Stimulated activated effector memory CD8-positive, alpha-beta T cell treated with anti-CD3 and anti-CD28 coated beads, Interleukin-12 subunit alpha, Interleukin-12 subunit beta, amount 100 ng/mL, for 72 hours (primary cell): ENCODE measurements around the gene TIFAB.
A peak's percentile ranks its signal among the peaks of the same experiment; 100 is the strongest.

Experiments
- ATAC-seq: fragments of 150-1000 bp; cut with Tn5 transposase; 2 replicates; pipeline ENCODE4 v1.10.0; 2021
- DNase-seq, 2 donors: peaks; one replicate each; pipeline ENCODE4 v3.0.0; 2021 to 2022; ENCODE audit warnings: low spot score in 2 of 2
- H3K27ac Mint-ChIP-seq: one replicate; pipeline ENCODE4 v1.8.0; 2022; ENCODE audit warnings: mild to moderate bottlenecking, mixed read lengths
- H3K36me3 Mint-ChIP-seq: one replicate; pipeline ENCODE4 v1.8.0; 2022; ENCODE audit warnings: mild to moderate bottlenecking, mixed read lengths
- H3K4me1 Mint-ChIP-seq: one replicate; pipeline ENCODE4 v1.8.0; 2022; ENCODE audit warnings: mixed read lengths
- H3K4me3 Mint-ChIP-seq: one replicate; pipeline ENCODE4 v1.8.0; 2022; ENCODE audit warnings: mild to moderate bottlenecking, mixed read lengths
- H3K9me3 Mint-ChIP-seq: one replicate; pipeline ENCODE4 v1.8.0; 2022; ENCODE audit warnings: mixed read lengths

Gene TIFAB

GRCh38 chr5:135443161-135443960, 8.8 kb downstream of the TIFAB start:
- Mint-ChIP-seq H3K4me3 (no peak overlapping the region), H3K9me3 (no peaks in the 10 kb centered on the region), H3K36me3 (no peaks in the 10 kb centered on the region), H3K27ac (no peak overlapping the region), H3K4me1 (no peaks in the 10 kb centered on the region)
- DNase-seq (no peak), ATAC-seq (no peak)

DNA sequence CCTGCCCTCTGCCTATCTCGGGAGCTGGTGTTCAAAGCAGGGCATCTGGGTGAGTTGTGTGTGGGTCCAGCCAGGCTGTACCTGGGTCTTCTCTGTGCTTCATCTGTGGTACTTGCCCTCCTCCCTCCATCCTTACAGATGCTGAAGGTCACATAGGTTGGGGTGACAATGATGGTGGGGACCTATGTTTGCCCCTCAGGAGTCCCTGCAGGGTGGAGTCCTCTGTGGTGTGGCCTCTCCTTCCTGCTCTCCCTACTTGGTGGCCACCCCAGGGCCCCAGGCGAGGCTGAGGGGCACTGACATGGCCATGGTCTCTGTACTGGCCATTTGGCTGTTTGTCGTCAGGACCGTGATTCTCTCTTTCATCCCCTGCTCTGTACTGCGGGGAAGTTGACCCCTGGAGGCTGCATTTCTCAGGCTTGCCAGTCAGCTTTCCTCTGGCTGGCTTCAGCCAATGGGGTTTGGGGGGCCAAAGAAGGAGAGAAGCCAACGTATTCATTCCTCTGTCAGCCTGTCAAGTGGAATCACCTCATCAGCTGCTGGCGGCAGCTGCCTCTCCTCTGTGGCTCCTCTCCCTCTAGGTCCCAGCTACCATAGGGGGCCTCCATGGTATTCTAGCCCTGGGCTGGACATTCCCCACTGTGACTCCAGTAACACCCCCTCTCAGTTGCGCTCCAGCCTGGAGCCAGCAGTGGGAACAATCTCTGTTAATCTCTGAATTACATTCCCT, 9.6 kb downstream of the TIFAB start:
- H3K4me3 Mint-ChIP-seq: no peak overlapping the region
- H3K36me3 Mint-ChIP-seq: no peaks in the 10 kb centered on the region
- ATAC-seq (no peak), DNase-seq (no peak)
- no peaks in the 10 kb centered on the region for H3K9me3 Mint-ChIP-seq
- H3K4me1 Mint-ChIP-seq: no peaks in the 10 kb centered on the region
- H3K27ac Mint-ChIP-seq: no peak overlapping the region

DNA sequence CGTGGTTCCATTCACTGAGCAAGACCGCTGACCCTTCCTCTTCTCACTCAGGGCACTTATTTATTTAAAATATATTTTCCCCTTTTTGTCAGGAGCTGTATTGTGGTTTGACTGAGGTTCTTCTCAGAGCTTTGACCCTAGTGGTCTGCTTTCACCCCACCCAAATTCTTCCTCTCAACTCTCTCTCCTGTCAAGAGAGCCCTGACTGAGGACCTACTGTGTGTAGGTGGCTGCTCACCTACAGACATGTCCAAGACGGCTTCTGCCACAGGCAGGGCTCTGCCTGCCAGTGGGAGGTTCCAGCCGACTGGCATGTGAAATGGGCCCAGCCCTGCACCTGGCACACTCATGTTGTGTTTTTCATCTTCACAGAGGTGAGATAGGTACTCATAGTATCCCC, 10.2 kb downstream of the TIFAB start:
- H3K27ac Mint-ChIP-seq: no peak overlapping the region
- ATAC-seq (no peak), DNase-seq (peak in 1 of 2 donors; percentile 37)
- H3K9me3 Mint-ChIP-seq: no peaks in the 10 kb centered on the region
- H3K4me3 Mint-ChIP-seq: no peak overlapping the region
- H3K36me3 Mint-ChIP-seq: no peaks in the 10 kb centered on the region
- no peaks in the 10 kb centered on the region for H3K4me1 Mint-ChIP-seq

DNA sequence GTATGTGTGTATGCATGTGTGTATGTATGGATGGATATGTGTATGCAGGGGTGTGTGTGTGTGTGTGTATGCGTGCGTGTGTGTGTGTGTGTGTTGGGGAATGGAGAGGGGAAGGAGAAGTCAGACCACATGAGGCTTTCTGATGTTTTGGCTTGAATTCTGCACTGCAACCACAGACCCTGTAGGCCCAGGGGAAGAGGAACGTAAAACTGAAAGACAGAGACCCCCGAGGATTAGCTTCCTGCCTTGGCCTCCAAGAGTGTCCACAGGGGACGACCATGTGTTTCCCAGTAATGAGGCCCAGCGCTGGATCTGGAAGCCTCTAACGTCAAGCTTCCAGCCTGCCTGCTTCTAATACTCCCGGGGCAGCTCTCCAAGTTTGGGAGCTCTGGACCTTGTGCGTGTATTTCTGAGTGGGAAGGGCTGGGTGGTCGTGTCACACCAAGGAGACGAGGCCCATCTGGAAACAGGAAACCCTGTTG, 10.8 kb downstream of the TIFAB start:
- Mint-ChIP-seq H3K36me3 (no peaks in the 10 kb centered on the region), H3K4me1 (no peaks in the 10 kb centered on the region), H3K9me3 (no peaks in the 10 kb centered on the region), H3K27ac (no peak overlapping the region), H3K4me3 (no peak overlapping the region)
- DNase-seq (peak; percentile 0 to 38), ATAC-seq (no peak)

DNA sequence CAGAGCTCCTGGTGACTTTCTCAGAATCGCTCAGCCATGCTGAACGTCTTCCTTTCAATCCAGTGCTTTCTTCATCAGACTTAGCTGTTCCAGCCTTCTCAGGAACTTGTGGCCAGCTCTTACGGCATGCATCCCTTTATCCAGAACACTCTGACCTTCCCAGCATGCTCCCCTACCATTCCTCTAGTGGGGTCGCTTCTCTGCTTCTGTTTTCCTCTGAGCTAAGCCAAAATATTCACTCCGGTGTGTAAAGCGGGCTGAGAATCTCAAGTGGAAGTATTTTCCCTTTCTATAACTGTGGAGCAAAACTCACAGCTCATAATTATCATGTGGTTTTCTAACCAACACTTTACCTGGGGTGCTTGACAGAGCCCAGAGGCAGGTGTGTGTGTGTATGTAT, 11.2 kb downstream of the TIFAB start:
- DNase-seq (no peak), ATAC-seq (no peak)
- Mint-ChIP-seq H3K27ac (no peak overlapping the region), H3K36me3 (no peaks in the 10 kb centered on the region), H3K4me3 (no peak overlapping the region), H3K4me1 (no peaks in the 10 kb centered on the region), H3K9me3 (no peaks in the 10 kb centered on the region)

DNA sequence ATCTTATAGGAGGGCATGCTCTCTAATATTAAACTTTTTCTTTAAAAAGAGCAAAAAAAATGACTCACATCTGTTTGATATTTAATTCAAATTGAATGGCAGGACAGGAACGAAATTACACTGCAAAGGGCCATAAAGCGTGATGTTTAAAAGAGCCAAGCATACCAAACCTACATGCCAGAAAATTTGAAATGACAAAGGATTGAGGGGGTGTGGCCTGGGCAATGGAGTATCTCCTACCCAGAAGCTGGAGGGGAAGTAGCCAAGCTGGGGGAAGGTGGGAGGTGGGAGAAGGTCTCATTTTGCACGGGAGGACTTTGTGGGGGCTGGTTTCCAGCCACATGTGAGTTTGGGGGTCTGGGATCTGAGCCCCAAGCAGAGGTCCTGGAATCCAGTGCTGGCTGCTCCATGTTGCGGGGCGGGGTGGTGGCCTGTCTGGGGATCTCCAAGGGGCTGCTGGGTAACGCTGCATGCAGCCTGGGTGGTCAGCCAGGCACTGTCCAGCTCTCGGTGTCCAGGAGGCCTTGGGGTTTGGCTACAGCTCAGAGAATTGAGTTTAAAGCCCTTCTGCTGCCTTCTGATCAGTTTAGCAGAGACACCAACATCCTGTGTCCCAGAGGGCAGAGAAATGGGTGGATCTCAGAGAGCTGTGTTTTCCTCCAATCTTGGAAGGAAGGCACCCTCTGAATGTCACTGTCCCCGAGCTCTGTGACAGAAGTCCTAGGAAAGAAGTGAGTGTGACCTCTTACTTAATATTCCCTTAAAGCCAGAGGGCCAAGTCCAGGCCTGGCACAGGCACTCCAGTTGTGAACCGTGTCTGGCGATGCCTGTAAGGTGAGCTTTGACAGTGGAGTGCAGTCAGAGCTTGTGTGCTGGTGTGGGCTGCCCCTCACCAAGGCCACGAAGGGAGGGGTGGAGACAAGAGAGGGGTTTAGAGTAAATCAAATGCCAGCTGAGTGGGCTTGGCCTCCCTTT, 12.6 kb downstream of the TIFAB start:
- Mint-ChIP-seq H3K27ac (no peak overlapping the region), H3K9me3 (no peaks in the 10 kb centered on the region), H3K4me1 (no peaks in the 10 kb centered on the region), H3K4me3 (no peak overlapping the region), H3K36me3 (no peaks in the 10 kb centered on the region)
- ATAC-seq: no peak
- peak in 1 of 2 donors; percentile 36 for DNase-seq

DNA sequence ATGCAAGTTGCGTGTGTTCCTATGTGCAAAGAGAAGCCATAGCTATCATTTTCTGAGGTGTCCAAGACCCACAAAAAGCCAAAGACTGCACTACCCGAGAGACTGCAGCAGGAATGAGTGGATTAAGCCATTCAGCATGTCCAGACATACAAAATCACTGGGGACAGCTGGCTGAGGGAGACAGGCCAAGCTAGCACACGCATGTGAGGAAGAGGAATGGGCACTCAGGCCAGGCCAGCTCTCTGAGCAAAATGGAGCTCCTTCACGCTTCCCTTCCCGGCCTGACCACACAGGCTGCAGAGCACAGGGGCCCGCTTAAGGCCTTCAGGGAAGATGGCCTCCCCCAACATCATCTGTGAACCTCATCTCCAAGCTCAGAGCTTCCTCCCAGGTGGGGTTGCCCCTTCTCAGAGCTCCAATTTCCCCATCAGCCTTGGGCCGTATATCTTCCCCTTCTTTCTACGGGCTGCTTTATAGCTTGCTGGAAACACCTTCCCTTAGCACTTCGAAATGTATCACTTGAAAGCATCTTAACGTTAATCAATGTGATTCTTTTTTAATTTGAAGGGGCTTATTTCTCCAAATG, 13.4 kb downstream of the TIFAB start:
- H3K36me3 Mint-ChIP-seq: no peaks in the 10 kb centered on the region
- ATAC-seq (no peak), DNase-seq (peak in 1 of 2 donors; percentile 32)
- no peak overlapping the region for H3K27ac Mint-ChIP-seq
- H3K9me3 Mint-ChIP-seq: no peaks in the 10 kb centered on the region
- H3K4me1 Mint-ChIP-seq: no peaks in the 10 kb centered on the region
- H3K4me3 Mint-ChIP-seq: no peak overlapping the region

GRCh38 chr5:135437796-135438560, 14.2 kb downstream of the TIFAB start:
- H3K36me3 Mint-ChIP-seq: no peaks in the 10 kb centered on the region
- H3K9me3 Mint-ChIP-seq: no peaks in the 10 kb centered on the region
- DNase-seq: peak in 1 of 2 donors; percentile 38
- H3K4me1 Mint-ChIP-seq: no peaks in the 10 kb centered on the region
- no peak overlapping the region for H3K4me3 Mint-ChIP-seq
- H3K27ac Mint-ChIP-seq: no peak overlapping the region
- ATAC-seq: no peak

GRCh38 chr5:135437422-135437795, 14.7 kb downstream of the TIFAB start:
- H3K36me3 Mint-ChIP-seq: no peaks in the 10 kb centered on the region
- H3K4me3 Mint-ChIP-seq: no peak overlapping the region
- ATAC-seq (no peak), DNase-seq (peak in 1 of 2 donors; percentile 26)
- no peak overlapping the region for H3K27ac Mint-ChIP-seq
- no peaks in the 10 kb centered on the region for H3K9me3 Mint-ChIP-seq
- no peaks in the 10 kb centered on the region for H3K4me1 Mint-ChIP-seq

- Mint-ChIP-seq H3K9me3 (no peaks in the 10 kb centered on the region), H3K4me3 (no peak overlapping the region), H3K4me1 (no peaks in the 10 kb centered on the region), H3K36me3 (no peaks in the 10 kb centered on the region), H3K27ac (no peak overlapping the region)
- DNase-seq (peak in 1 of 2 donors; percentile 42), ATAC-seq (no peak)
Observed at GRCh38 chr5:135436951-135437418, 15.2 kb downstream of the TIFAB start.

- no peak overlapping the region for H3K27ac Mint-ChIP-seq
- ATAC-seq (no peak), DNase-seq (peak in 1 of 2 donors; percentile 22)
- no peak overlapping the region for H3K4me3 Mint-ChIP-seq
- no peaks in the 10 kb centered on the region for H3K36me3 Mint-ChIP-seq
- no peaks in the 10 kb centered on the region for H3K4me1 Mint-ChIP-seq
- H3K9me3 Mint-ChIP-seq: no peaks in the 10 kb centered on the region
Observed at GRCh38 chr5:135435467-135436330, 16.5 kb downstream of the TIFAB start.

DNA sequence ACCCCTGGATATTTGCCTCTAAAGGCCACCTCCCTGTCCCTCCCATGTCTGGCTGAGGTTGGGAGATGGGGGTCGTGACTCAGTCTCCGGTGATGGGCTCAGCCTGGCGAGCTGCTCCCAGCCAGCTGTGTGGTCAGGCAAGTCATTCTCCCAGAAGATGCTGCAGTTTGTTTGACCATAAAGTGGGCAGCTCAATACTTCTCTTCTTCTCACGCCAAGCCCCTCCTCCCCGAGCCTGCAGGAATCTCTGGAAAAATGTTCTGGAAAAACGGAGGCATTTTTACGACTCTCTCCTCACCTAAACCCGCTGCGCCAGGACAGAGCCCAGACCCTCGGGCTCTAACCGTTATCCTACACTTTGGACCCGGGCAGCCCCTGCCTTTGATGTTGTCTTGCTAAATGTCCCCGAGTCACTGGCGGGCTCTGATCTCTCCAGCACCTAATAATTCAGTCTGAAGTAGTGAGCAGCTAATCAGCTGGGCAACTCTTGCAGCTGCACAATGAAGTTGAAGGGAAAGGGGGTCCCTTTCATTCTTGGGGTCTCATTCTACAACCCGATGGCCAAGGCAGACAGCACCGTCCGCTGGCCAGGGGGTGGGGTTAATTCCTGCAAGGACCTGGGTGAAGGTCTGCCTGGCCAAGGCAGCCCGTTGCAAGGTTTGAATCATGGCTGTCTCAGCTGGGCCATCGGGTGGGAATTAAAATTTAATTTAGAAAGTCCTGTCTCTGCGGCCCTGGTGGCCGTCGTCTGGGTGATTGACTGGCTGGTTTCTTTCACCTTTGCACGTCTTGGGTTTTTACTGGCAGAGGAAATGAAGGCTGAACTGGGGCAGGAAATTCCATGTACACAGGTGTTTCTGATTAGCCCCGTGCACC, 17.3 kb downstream of the TIFAB start:
- ATAC-seq: no peak
- Mint-ChIP-seq H3K4me1 (no peaks in the 10 kb centered on the region), H3K9me3 (no peaks in the 10 kb centered on the region), H3K4me3 (no peak overlapping the region), H3K27ac (no peak overlapping the region), H3K36me3 (no peaks in the 10 kb centered on the region)
- DNase-seq: peak in 1 of 2 donors; percentile 20
